Measurements from ENCODE around the gene SLF2.

SLF2 gene

GRCh38 chr10:100886521-100886920 lies 26.2 kb upstream of the SLF2 start:
- TF ChIP-seq CTCF (IDR thresholded peaks at IDR 0.05; ENCODE audit: low read depth, low read length, missing control alignments), result no peak
- DNase-seq (ENCODE audit: extremely low read depth, low read depth), result no peak
- H3K4me3 ChIP-seq (replicated peaks; ENCODE audit: low read depth, low read length), result no peak overlapping the region

GRCh38 chr10:100886963-100887362 lies 25.8 kb upstream of the SLF2 start:
- no peak for TF ChIP-seq CTCF (IDR thresholded peaks at IDR 0.05; ENCODE audit: low read depth, low read length, missing control alignments)
- H3K4me3 ChIP-seq (replicated peaks; ENCODE audit: low read depth, low read length), result no peak overlapping the region
- DNase-seq (ENCODE audit: extremely low read depth, low read depth), result no peak

GRCh38 chr10:100887761-100888296 lies 24.9 kb upstream of the SLF2 start:
- no peak for DNase-seq (ENCODE audit: extremely low read depth, low read depth)
- H3K4me3 ChIP-seq (replicated peaks; ENCODE audit: low read depth, low read length), result no peak overlapping the region
- no peak for TF ChIP-seq CTCF (IDR thresholded peaks at IDR 0.05; ENCODE audit: low read depth, low read length, missing control alignments)

- no peak overlapping the region for H3K4me3 ChIP-seq (replicated peaks; ENCODE audit: low read depth, low read length)
- no peak for TF ChIP-seq CTCF (IDR thresholded peaks at IDR 0.05; ENCODE audit: low read depth, low read length, missing control alignments)
- DNase-seq (ENCODE audit: extremely low read depth, low read depth), result no peak
Observed at GRCh38 chr10:100888957-100889356, 23.8 kb upstream of the SLF2 start.

- DNase-seq (ENCODE audit: extremely low read depth, low read depth), result no peak
- H3K4me3 ChIP-seq (replicated peaks; ENCODE audit: low read depth, low read length), result no peak overlapping the region
- no peak for TF ChIP-seq CTCF (IDR thresholded peaks at IDR 0.05; ENCODE audit: low read depth, low read length, missing control alignments)
Observed at GRCh38 chr10:100889546-100889945, 23.2 kb upstream of the SLF2 start.

GRCh38 chr10:100890141-100890672 lies 22.6 kb upstream of the SLF2 start:
- no peak overlapping the region for H3K4me3 ChIP-seq (replicated peaks; ENCODE audit: low read depth, low read length)
- DNase-seq (ENCODE audit: extremely low read depth, low read depth), result no peak
- no peak for TF ChIP-seq CTCF (IDR thresholded peaks at IDR 0.05; ENCODE audit: low read depth, low read length, missing control alignments)
